HEK293T (cell line): ENCODE measurements around the gene NR4A2.

Source experiments
- CTCF ChIA-PET: fragments of 350-600 bp; formaldehyde crosslinking; extraction: SDS; loops from one replicate; lab custom pipeline; 2021; ENCODE audit warnings: antibody characterized with exemption, inconsistent platforms; lab: Yijun Ruan, JAX
- POLR2A ChIA-PET: fragments of 350-600 bp; formaldehyde crosslinking; extraction: SDS; loops from one replicate; lab custom pipeline; 2020; ENCODE audit warnings: antibody characterized with exemption, inconsistent platforms; lab: Yijun Ruan, JAX
- DNase-seq: peaks from one replicate; pipeline ENCODE4 v3.0.0; 2012; ENCODE audit warnings: mixed read lengths; ENCODE audit errors: extremely low spot score
- ARNT ChIP-seq: fragments of 450-650 bp; IDR thresholded peaks from 2 replicates; pipeline ENCODE4 v1.6.1; 2017; ENCODE audit warnings: mild to moderate bottlenecking
- BHLHE40 ChIP-seq: fragments of 450-650 bp; IDR thresholded peaks from 2 replicates; pipeline ENCODE4 v1.6.1; 2016; ENCODE audit warnings: mild to moderate bottlenecking, moderate library complexity, borderline replicate concordance
- CTBP1 ChIP-seq: fragments of 450-650 bp; IDR thresholded peaks from 2 replicates; pipeline ENCODE4 v1.6.1; 2016; ENCODE audit warnings: borderline replicate concordance
- ELF4 ChIP-seq: fragments of 450-650 bp; IDR thresholded peaks from 2 replicates; pipeline ENCODE4 v1.6.1; 2017; ENCODE audit warnings: antibody characterized with exemption
- FOXA1 ChIP-seq: fragments of 450-650 bp; IDR thresholded peaks from 2 replicates; pipeline ENCODE4 v1.6.1; 2016; ENCODE audit warnings: mild to moderate bottlenecking
- FOXK2 ChIP-seq: fragments of 450-650 bp; IDR thresholded peaks from 2 replicates; pipeline ENCODE4 v1.6.1; 2016; ENCODE audit warnings: mild to moderate bottlenecking
- FOXM1 ChIP-seq: fragments of 450-650 bp; IDR thresholded peaks from 2 replicates; pipeline ENCODE4 v1.6.1; 2017; ENCODE audit warnings: mild to moderate bottlenecking, borderline replicate concordance
- HDGF ChIP-seq: fragments of 450-650 bp; IDR thresholded peaks from 2 replicates; pipeline ENCODE4 v1.6.1; 2017; ENCODE audit warnings: antibody characterized with exemption, borderline replicate concordance
- L3MBTL2 ChIP-seq: fragments of 450-650 bp; conservative IDR thresholded peaks from 2 replicates; pipeline ENCODE4 v1.6.1; 2016; ENCODE audit warnings: mild to moderate bottlenecking
- LEF1 ChIP-seq: fragments of 450-650 bp; IDR thresholded peaks from 2 replicates; pipeline ENCODE4 v1.6.1; 2017; ENCODE audit warnings: mild to moderate bottlenecking, borderline replicate concordance
- NFRKB ChIP-seq: fragments of 450-650 bp; IDR thresholded peaks from 2 replicates; pipeline ENCODE4 v1.6.1; 2016; ENCODE audit warnings: mild to moderate bottlenecking, moderate library complexity
- SP1 ChIP-seq: fragments of 450-650 bp; IDR thresholded peaks from 2 replicates; pipeline ENCODE4 v1.6.1; 2017
- SUZ12 ChIP-seq: fragments of 450-650 bp; IDR thresholded peaks from 2 replicates; pipeline ENCODE4 v1.6.1; 2016; ENCODE audit warnings: mild to moderate bottlenecking
- TARDBP ChIP-seq: fragments of 450-650 bp; IDR thresholded peaks from 2 replicates; pipeline ENCODE4 v1.6.1; 2016
- ZNF384 ChIP-seq: fragments of 450-650 bp; IDR thresholded peaks from 2 replicates; pipeline ENCODE4 v1.6.1; 2016
- TF ChIP-seq, protein P1 (sequence below): fragments of 450-650 bp; IDR thresholded peaks from 2 replicates; pipeline ENCODE4 v1.6.1; 2016

NR4A2 gene

DNA sequence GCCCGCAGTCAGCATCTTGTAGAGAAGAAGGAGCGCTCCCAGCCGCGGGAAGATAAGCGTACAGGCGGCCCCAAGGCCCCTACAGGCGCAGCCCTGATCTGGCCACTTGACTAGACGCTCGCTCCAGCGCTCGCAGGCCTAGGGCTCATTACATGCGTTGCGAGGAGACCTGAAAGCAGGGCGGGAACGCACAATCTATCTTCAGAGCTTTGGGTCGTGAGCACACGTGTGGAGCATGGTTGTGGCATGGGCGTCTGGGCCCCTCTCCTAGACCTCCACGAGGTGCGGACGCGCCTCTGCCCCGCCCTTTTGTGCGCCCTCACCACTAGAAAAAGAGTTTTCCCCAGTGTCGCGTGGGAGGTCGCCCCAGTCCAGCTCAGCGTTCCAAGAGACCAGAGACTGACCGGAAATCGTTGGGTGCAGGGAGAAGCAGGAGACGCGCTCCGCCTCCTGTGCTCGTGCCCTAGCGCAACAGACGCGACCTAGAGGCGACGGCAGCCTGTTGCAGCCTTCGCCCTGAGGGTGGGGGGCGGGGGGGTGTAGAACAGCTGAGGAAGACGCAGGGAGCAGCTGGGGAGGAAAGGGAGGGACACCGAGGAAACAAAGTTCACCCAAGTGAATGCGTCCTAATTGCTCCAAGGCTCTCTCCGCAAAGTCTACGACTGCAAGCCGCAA lies 12.6 kb downstream of the NR4A2 start:
- TF ChIP-seq, protein P1, sequence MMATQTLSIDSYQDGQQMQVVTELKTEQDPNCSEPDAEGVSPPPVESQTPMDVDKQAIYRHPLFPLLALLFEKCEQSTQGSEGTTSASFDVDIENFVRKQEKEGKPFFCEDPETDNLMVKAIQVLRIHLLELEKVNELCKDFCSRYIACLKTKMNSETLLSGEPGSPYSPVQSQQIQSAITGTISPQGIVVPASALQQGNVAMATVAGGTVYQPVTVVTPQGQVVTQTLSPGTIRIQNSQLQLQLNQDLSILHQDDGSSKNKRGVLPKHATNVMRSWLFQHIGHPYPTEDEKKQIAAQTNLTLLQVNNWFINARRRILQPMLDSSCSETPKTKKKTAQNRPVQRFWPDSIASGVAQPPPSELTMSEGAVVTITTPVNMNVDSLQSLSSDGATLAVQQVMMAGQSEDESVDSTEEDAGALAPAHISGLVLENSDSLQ: no peak
- TF ChIP-seq SUZ12 (no peak), LEF1 (no peak), TARDBP (no peak), FOXK2 (no peak), L3MBTL2 (no peak), HDGF (no peak), BHLHE40 (no peak), FOXA1 (no peak), ELF4 (no peak), SP1 (no peak), ARNT (no peak), NFRKB (no peak), FOXM1 (no peak), ZNF384 (no peak), CTBP1 (no peak)

DNA sequence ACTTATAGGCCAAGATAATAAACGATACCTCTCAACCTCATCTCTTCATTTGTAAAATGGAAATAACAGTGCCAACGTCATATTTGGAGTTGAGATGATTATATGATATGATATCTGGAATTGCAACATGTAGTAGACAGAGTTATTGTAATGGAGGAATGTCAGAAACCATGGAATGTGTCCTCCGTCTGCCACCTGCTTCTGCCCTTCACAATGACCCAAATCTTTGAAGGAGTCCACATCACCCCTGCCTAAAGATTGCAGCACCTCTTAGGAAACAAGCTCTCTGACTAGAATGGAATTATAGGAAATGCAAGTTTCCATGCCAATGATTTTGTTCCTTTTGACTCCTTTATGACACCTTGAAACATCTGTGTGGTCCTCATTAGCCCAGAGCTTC lies 14.9 kb downstream of the NR4A2 start:
- CTCF ChIA-PET: no interaction called here
- TF ChIP-seq L3MBTL2 (no peak), TARDBP (no peak), SP1 (no peak), NFRKB (no peak), HDGF (no peak), LEF1 (no peak)
- POLR2A ChIA-PET: no interaction called here
- no peak for DNase-seq

More for the DNA sequence above, 12.6 kb downstream of the NR4A2 start:
- CTCF ChIA-PET: no interaction called here
- DNase-seq: no peak
- POLR2A ChIA-PET: no interaction called here

DNA sequence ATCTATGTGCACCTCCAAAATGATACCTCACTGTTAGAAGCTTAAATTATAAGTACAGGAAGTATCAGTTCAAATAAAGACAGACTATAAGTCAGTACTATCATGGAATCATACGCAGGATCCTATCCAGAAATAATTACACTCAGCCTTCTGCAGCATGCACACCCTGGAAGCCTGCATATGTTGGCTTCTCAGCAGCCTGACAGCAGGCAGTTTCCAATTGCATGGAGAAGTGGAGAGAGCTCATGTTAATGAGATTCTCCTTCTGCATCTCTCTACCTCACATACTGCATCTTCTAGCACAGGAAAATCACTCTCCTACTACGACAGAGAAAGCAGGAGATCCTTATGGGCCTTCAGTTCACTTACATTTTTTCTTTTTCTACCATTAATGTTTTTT lies 20.5 kb downstream of the NR4A2 start:
- CTCF ChIA-PET: no interaction called here
- no peak for DNase-seq
- TF ChIP-seq LEF1: no peak
- no peak for TF ChIP-seq CTBP1
- TF ChIP-seq BHLHE40: no peak
- no peak for TF ChIP-seq ZNF384
- TF ChIP-seq FOXA1: no peak
- POLR2A ChIA-PET: no interaction called here

DNA sequence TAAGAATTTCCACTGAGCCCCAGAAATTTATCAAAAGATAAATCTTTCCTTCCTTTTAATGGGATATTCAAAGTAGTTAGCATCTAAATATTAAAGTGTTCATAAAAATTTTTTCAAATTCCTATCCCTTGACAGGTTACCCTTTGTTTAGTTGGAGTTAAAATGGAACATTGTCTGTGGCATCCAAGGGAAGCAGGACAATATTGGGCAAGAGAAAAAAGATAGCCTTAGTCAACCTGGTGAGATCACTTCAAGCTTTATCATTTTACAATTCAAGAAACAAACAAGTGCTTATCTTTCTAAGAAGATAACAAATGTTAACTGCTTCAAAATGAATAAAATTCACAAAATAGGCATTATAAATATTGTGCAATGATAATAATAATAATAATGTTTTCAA lies 21.7 kb downstream of the NR4A2 start:
- POLR2A ChIA-PET: no interaction called here
- CTCF ChIA-PET: no interaction called here
- no peak for TF ChIP-seq L3MBTL2
- TF ChIP-seq LEF1: no peak
- TF ChIP-seq FOXA1: no peak
- TF ChIP-seq SUZ12: no peak
- TF ChIP-seq BHLHE40: no peak
- TF ChIP-seq, protein P1: no peak
- no peak for TF ChIP-seq ELF4
- TF ChIP-seq CTBP1: no peak
- TF ChIP-seq NFRKB: no peak
- DNase-seq: no peak

DNA sequence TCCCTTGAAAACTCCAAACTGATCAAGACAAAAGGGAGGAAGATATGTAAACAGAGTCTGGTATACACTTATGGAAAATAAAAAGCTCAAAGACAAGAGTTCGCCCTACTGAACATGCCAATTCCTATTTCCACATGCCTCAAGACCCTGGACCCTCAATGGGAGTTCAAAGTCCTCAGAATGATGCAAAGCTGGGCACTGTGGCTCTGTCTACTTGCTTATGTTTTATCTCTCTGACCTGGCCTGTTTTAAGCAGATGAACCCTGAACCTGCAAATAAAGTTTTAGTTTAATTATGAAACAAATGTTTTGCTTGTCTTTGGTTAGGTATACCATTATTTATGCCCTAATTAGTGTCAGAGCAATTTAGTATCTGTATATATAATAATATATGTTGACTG lies 22.6 kb downstream of the NR4A2 start:
- DNase-seq: no peak
- POLR2A ChIA-PET: no interaction called here
- TF ChIP-seq NFRKB: no peak
- no peak for TF ChIP-seq CTBP1
- TF ChIP-seq FOXA1: no peak
- TF ChIP-seq FOXM1: no peak
- no peak for TF ChIP-seq ELF4
- TF ChIP-seq SUZ12: no peak
- no peak for TF ChIP-seq HDGF
- CTCF ChIA-PET: no interaction called here

DNA sequence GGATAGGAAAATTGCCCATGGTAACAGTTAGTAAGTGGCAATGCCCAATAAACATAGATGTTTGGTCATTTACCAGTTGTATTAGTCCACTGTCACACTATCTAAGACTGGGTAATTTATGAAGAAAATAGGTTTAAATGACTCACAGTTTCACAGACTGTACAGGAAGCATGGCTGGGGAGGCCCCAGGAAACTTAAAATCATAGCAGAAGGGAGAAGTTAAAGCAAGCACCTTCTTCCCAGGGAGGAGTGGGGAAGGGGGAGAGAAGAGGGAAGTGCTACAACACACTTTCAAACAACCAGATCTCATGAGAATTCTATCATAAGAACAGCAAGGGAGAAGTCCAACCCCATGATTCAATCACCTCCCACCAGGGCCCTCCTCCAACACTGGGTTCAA lies 23.4 kb downstream of the NR4A2 start:
- ChIA-PET POLR2A (no interaction called here), CTCF (no interaction called here)
- DNase-seq: no peak
- TF ChIP-seq ZNF384 (no peak), FOXK2 (no peak), LEF1 (no peak), ELF4 (no peak), SP1 (no peak), TARDBP (no peak), CTBP1 (no peak), HDGF (no peak), L3MBTL2 (no peak), SUZ12 (no peak), FOXM1 (no peak)
- TF ChIP-seq, protein P1: no peak

DNA sequence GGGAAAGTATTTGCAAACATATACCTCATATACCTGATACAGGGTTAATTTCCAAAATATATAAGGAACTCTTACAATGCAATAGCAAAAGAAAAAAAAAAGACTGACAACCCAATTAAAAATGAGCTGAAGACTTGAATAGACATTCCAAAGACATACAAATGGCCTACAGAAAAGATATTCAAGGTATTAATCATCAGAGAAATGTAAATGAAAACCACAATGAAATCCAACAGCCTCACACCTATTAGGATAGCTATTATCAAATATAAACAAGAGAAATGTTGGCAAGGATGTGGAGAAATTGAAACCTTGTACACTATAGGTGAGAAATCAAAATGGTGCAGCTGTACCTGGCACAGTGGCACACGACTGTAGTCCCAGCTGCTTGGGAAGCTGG lies 25.7 kb downstream of the NR4A2 start:
- ChIA-PET CTCF (no interaction called here), POLR2A (no interaction called here)
- DNase-seq: no peak
- no peak for TF ChIP-seq CTBP1
- no peak for TF ChIP-seq ELF4
